Esophagus muscularis mucosa (tissue), 4 donors: ENCODE data around the gene ZSWIM1. TPM values are rescaled to one million over a fixed set of nuclear protein-coding genes. Genes with fewer than 3 reads are reported as not detected.

Experiments used
- DNase-seq: peaks from one replicate; pipeline ENCODE4 v3.0.0-alpha.2; 2017; ENCODE audit errors: extremely low spot score
- H3K27ac ChIP-seq, 4 donors: fragments of 200-600 bp; sonication (generic); replicated peaks in 1 of 4; 1 replicate in 3 of 4; 2 replicates in 1 of 4; pipeline ENCODE4 v1.5.1; 2016 to 2019; ENCODE audit warnings: mild to moderate bottlenecking in 1 of 4
- H3K27me3 ChIP-seq, 4 donors: fragments of 200-600 bp; sonication (generic); one replicate each; pipeline versions ENCODE4 v1.5.1 to v1.6.0; 2016 to 2019
- H3K36me3 ChIP-seq, 4 donors: fragments of 200-600 bp; sonication (generic); one replicate each; pipeline ENCODE4 v1.5.1; 2016 to 2019
- H3K4me1 ChIP-seq, 4 donors: fragments of 200-600 bp; sonication (generic); one replicate each; pipeline ENCODE4 v1.5.1; 2016 to 2019
- H3K4me3 ChIP-seq, 4 donors: fragments of 200-600 bp; sonication (generic); 1 replicate in 2 of 4; 2 replicates in 2 of 4; pipeline ENCODE4 v1.5.1; 2016 to 2019; ENCODE audit warnings: mild to moderate bottlenecking in 4 of 4, moderate library complexity in 1 of 4
- H3K9me3 ChIP-seq, 4 donors: fragments of 200-600 bp; sonication (generic); 1 replicate in 3 of 4; 2 replicates in 1 of 4; pipeline ENCODE4 v1.5.1; 2016 to 2019
- CTCF ChIP-seq, 3 experiments: fragments of 200-600 bp in 2 of 3; fragments of 450-650 bp in 1 of 3; sonication (generic) in 2 of 3; IDR thresholded peaks; one replicate each; pipeline ENCODE4 v1.5.1; 2017 to 2019; ENCODE audit warnings: antibody characterized with exemption in 3 of 3, mild to moderate bottlenecking in 2 of 3, moderate library complexity in 1 of 3
- EP300 ChIP-seq: sonication (generic); formaldehyde crosslinking; IDR thresholded peaks from one replicate; pipeline ENCODE4 v1.6.1; 2017; ENCODE audit warnings: antibody characterized with exemption
- POLR2A ChIP-seq: fragments of 450-650 bp; IDR thresholded peaks from one replicate; pipeline ENCODE4 v1.6.1; 2017; ENCODE audit warnings: antibody characterized with exemption, moderate library complexity, mild to moderate bottlenecking, low read depth
- POLR2AphosphoS5 ChIP-seq, 2 donors: sonication (generic); formaldehyde crosslinking; IDR thresholded peaks; one replicate each; pipeline ENCODE4 v1.6.1; 2017; ENCODE audit warnings: antibody characterized with exemption in 2 of 2
- WGBS: methylation state at CpG from one replicate; pipeline ENCODE4 v1.1.5; 2018; 5-methylcytosine and 5-hydroxymethylcytosine counted together
- intact Hi-C: fragments of 100-400 bp; cut with DNase I; formaldehyde crosslinking; loops from one replicate; pipeline ENCODE4 v1.15.1; 2023
- total RNA-seq, 4 donors: library from RNA; depleted of rRNA; stranded (reverse); fragments of >200 nt; gene quantifications; one replicate each; pipeline versions ENCODE4 v1.1.0 to v1.2.1, GENCODE V29; 2016

The ZSWIM1 gene
- 10 to 100 TPM in 2 of 4 donors, 1 to 10 TPM in 2; 7.1 to 13.5 (median 9.2) TPM for total RNA-seq

GRCh38 chr20:45880988-45881788, at the start of gene ZSWIM1:
ZSWIM1 (plus strand) TSS chr20:45881227; CDS start chr20:45882593, 1,366 bp downstream.
- intact Hi-C loops = loop anchor here (10.0 kb wide), 1 partner anchor 76 kb away; no protein-coding TSS in a partner anchor
- DNase-seq = peak; percentile 100

GRCh38 chr20:45832619-45833018, 48.4 kb upstream of the ZSWIM1 start:
- peak overlapping the region; percentile 73 to 95 (median 80) for H3K4me3 ChIP-seq
- H3K27ac ChIP-seq = peak overlapping the region; percentile 96 to 100 (median 97)

More at GRCh38 chr20:45880988-45881788, at the start of gene ZSWIM1:
- H3K27me3 ChIP-seq = no peaks in the 10 kb centered on the region
- TF ChIP-seq CTCF (IDR thresholded peaks at IDR 0.05) (no peak), POLR2A (peak; percentile 16), EP300 (no peak), POLR2AphosphoS5 (IDR thresholded peaks at IDR 0.05) (peak; percentile 86)
- peaks cover 0 to 63% (median 51%) of the 10 kb centered on the region in 4 donors for H3K36me3 ChIP-seq
- H3K4me1 ChIP-seq = peaks cover 16 to 49% (median 32%) of the 10 kb centered on the region in 4 donors
- H3K9me3 ChIP-seq = no peaks in the 10 kb centered on the region
- 2% methylated on average over 23 of the region's 23 CpGs for WGBS
- peak within 1 kb of the TSS; percentile 61 to 67 (median 66) for H3K4me3 ChIP-seq
- H3K27ac ChIP-seq = peak within 1 kb of the TSS; percentile 80 to 91 (median 86)

GRCh38 chr20:45833030-45833882, 47.8 kb upstream of the ZSWIM1 start, which contains the start of gene SNX21:
SNX21 (plus strand) TSS chr20:45833799; CDS start chr20:45833920, 121 bp downstream.
- Histone ChIP-seq H3K4me3 (peak within 1 kb of the TSS; percentile 73 to 95 (median 80)), H3K36me3 (peaks cover 0 to 17% (median 8%) of the 10 kb centered on the region in 4 donors), H3K9me3 (peaks cover 0 to 2% (median 0%) of the 10 kb centered on the region in 4 donors), H3K27me3 (no peaks in the 10 kb centered on the region), H3K4me1 (peaks cover 35 to 59% (median 50%) of the 10 kb centered on the region in 4 donors), H3K27ac (peak within 1 kb of the TSS; percentile 96 to 100 (median 97))
- 6% methylated on average over 16 of the region's 35 CpGs for WGBS
- peak; percentile 97 for DNase-seq
- peak; percentile 71 to 74 for TF ChIP-seq POLR2AphosphoS5 (IDR thresholded peaks at IDR 0.05)
- TF ChIP-seq EP300 = no peak
- TF ChIP-seq POLR2A = peak; percentile 24
- TF ChIP-seq CTCF (IDR thresholded peaks at IDR 0.05) = no peak
- intact Hi-C loops = no loop called here

More at GRCh38 chr20:45832619-45833018, 48.4 kb upstream of the ZSWIM1 start:
- Histone ChIP-seq H3K4me1 (peaks cover 35 to 62% (median 51%) of the 10 kb centered on the region in 4 donors), H3K36me3 (peaks cover 0 to 12% (median 4%) of the 10 kb centered on the region in 4 donors), H3K27me3 (no peaks in the 10 kb centered on the region), H3K9me3 (peaks cover 0 to 2% (median 0%) of the 10 kb centered on the region in 4 donors)
- DNase-seq = no peak
- TF ChIP-seq POLR2AphosphoS5 (IDR thresholded peaks at IDR 0.05) (no peak), CTCF (IDR thresholded peaks at IDR 0.05) (no peak), POLR2A (no peak)
- 75% methylated on average over 4 of the region's 4 CpGs for WGBS
- intact Hi-C loops = no loop called here

- peak overlapping the region; percentile 96 to 100 (median 97) for H3K27ac ChIP-seq
- H3K36me3 ChIP-seq = peaks cover 0 to 25% (median 12%) of the 10 kb centered on the region in 4 donors
- H3K4me1 ChIP-seq = peaks cover 32 to 52% (median 48%) of the 10 kb centered on the region in 4 donors
- WGBS = 10% methylated on average over 10 of the region's 71 CpGs
- H3K27me3 ChIP-seq = no peaks in the 10 kb centered on the region
- intact Hi-C loops = no loop called here
- DNase-seq = no peak
- TF ChIP-seq CTCF (IDR thresholded peaks at IDR 0.05) (no peak), POLR2AphosphoS5 (IDR thresholded peaks at IDR 0.05) (peak; percentile 48 to 66), POLR2A (peak; percentile 36), EP300 (no peak)
- peaks cover 0 to 2% (median 0%) of the 10 kb centered on the region in 4 donors for H3K9me3 ChIP-seq
- H3K4me3 ChIP-seq = peak overlapping the region; percentile 73 to 95 (median 80)
Observed at GRCh38 chr20:45833883-45834796, 46.9 kb upstream of the ZSWIM1 start.
